NCI-H82 treated with DMSO at 0.1 percent for 48 hours (cell line): ENCODE measurements around the gene CORO2B.
"Not testable (repeated sequence)": the region's sequence is repeated elsewhere in the genome, so short reads cannot be mapped to it uniquely, and the experiment has no call there.

Experiments used
- DNase-seq: peaks from one replicate; lab custom pipeline; 2025; ENCODE audit not compliant: unreplicated experiment; lab: John Stamatoyannopoulos, UW

Gene CORO2B

GRCh38 chr15:68718468-68718867, 139.7 kb downstream of the CORO2B start:
- DNase-seq: no peak

DNA sequence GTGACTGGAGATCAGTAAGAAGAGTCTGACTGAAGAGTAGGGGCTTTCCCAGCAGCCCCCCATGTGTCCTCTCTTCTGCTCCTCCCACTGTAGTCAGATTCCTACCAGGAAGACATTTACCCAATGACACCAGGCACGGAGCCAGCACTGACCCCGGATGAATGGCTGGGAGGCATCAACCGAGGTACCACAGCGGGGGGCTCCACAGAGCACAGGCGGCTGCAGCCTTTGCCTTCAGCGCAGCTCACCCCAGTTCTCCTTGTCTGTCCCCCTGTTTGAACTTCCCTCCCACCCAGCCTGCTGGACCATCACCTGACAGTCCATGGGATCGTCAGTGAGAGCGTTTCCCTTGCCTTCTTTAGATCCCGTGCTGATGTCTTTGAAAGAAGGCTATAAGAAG, 140.3 kb downstream of the CORO2B start:
- no peak for DNase-seq

DNA sequence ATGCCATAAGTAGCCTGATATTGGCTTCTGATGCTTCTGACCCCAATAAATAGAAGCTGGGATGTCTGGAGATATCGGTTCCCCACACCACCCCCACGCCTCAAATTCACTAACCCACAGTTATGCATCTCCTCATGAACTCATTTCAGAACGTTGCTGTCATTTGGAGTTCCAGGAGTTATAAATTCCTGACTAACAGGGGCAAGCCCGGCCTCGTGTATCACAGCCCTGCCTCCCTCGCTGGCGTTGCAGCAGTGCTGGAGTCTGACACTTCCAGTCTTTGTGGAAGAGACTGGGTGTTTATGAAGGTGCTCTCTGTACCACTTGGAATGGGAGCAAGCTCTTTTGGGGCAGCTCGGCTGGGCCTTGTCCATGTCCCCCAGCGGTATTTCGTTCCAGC, 140.9 kb downstream of the CORO2B start:
- DNase-seq: no peak

DNA sequence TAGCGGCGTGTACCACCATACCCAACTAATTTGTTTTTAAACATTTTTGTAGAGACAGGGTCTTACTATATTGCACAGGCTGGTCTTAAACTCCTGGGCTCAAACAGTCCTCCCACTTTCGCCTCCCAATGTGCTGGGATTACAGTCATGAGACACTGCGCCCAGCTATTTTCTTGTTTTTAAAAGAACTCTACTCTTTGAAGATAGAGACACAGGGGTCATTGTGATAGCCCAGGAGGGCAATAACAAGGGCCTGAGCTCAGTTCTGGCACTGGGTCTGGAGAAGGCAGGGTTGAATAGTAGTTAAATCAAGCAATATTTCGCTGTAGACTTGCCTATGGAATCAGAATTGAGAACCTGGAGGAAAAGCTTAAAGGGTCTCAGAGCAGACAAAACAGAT, 143.1 kb downstream of the CORO2B start:
- DNase-seq: no peak

DNA sequence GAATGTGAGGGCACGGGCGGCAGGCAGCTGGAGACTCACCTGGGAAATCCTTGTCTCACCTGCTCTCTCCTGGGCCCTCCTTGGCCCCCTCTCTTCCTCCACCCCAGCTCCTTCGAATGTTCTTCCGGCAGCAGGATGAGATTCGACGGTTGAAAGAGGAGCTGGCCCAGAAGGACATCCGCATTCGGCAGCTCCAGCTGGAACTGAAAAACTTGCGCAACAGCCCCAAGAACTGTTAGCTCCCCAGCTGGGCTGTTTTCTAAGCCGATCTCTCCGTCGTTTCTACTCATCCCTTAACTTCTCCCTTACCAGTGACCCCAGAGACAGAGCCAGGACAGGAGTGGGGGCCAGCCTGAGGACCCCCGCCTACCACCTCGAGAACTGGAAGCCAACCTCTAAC, 146.9 kb downstream of the CORO2B start:
- no peak for DNase-seq

DNA sequence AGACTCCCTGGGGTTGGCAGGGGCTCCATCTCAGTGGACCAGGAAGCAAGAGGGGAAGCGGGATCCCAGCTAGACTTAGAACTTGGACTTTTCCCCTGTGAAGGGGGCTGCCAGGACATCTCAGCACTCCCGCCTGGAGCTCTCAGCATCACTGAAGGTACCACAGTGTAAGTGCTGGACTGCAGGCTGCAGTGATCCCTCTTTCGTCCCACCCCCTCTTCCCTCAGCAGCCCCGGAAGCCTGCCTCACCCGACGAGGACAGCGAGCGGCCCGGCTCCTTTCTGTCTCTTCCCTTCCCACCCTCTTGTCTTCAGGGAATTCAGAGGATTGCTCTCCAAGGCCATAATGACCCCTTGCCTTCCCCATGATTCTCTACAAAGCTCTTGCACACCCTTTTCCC, 147.5 kb downstream of the CORO2B start:
- no peak for DNase-seq

DNA sequence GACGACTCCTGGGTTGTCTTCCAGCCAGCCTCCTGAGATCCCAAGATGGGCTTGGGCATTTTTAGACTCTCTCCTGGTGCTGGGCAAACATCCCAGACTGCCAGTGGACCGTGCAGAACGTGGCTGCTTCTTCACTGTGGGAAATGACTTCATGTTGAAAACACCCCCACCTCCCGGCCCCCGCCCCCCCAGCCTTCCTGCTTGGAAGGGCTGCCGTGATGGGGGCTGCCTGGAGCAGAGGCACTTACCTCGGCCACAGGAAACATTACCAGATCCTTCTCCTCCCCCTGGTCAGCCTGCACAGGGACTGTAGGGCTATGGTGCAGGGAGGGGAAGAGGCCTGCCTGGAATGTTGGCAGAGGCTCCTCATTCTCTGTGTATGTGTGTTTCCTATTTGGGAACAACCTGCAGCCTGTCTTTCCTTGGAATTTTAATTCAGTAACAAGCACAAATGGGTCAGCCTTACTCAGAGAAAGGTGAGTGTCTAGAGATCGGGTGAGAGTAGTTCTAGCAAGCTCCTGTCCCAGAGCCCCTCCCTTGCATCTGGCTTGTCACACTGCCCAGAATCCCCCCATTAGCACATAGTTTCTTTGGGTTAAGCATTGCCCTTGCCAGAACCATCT, 151.1 kb downstream of the CORO2B start:
- DNase-seq: no peak

DNA sequence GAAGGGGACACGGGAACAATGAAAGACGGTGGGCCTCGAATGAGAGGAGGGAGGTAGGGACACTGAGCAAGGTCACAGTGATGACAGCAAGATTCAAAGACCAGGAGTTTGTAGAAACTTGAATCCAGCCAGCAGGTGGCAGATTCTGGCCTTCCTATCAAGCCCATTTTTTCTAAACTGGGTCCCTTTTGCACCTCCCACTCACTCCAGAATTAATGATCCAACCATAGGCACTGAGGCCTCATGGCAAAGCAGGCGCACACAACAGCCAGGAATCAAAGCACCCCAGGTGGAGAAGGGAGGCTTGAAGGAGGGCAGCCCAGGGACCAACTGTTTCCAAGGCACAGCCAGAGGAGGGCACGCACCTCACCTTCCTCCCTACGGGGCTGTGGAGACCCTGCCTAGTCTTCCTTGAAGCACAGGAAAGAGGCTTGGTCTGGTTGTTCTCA, 151.7 kb downstream of the CORO2B start:
- DNase-seq: no peak

DNA sequence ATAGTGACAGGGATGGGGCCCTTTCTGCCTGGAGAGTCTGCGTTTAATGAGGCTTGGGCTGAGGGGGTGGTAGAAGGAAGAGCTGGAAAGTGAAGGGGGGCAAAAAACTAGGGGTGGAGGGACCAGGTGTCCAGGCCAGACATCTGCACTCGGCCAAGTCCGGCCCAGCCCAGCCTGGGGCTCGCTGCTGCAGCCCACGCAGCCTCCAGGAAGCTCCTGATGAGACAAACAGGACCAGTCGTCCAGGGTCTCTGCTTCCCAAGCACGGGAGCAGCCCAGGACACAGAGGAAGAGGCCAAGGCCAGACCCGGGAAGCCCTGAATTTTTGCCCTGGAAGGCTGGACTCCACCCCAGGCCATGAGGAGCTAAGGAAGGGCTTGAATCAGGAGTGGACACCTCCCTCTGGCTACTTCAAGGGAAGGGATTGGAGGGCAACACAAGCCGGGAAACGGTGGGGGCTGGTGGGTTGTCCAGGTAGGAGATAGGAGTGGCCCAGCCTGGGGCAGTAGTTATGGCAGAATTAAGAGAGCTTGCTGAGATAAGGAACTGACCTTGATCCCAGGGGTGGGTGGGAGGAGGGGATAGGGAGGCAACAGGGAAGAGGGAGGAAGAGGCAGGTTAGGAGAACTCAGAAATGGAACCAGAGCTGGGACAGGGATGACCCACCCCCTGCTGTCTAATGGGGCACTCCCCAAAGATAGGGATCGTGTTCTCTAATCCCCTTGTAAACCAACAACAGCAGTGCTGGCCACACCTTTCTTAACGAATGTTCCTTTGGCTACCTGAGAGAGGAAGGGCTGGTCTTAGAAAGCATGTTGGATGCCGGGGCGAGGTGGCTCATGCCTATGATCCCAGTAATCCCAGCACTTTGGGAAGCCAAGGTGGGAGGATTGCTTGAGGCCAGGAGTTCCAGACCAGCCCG, 152.4 kb downstream of the CORO2B start:
- DNase-seq: no peak

GRCh38 chr15:68732451-68732850, 153.7 kb downstream of the CORO2B start:
- DNase-seq: no peak

DNA sequence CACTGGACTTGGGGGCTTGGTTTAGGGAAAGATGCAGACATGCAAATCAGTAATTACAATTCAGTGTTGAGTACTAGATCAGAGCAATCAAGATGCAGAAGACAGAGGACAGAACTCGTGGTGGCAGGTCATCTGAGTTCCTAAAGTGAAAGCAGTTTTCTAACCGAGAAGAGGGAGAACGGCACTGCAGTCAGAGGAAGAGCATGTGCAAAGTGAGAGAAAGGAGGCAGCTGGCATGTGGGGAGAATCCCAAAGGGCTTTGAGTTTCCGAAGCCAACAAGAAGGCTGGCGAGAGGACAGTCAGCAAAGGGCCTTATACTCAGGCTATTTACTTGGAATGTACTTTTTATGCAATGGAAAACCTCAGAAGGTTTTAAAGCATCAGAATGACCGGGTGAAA, 154.9 kb downstream of the CORO2B start:
- DNase-seq: no peak

GRCh38 chr15:68734352-68734751, 155.6 kb downstream of the CORO2B start:
- no peak for DNase-seq

DNA sequence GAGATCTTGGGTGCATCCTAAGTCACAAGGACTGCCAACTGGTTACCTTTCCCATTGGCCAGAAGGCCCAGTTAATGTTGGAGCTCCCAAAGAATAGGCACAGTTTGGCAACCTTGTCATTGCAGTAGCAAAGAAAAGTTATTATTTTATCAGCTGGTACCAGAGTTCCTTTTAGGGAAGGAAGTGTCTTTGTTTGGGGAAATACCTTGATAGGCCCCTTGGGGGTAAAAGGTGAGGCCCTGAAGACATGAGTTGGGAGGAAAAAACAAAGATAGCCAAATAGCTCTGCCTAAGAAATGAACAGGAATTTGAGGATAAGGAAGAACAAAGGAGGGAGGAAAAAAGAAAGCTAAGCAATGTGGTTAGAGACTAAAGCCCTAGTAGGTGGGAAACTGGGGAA, 156.1 kb downstream of the CORO2B start:
- no peak for DNase-seq

- no peak for DNase-seq
These were observed 156.8 kb downstream of the CORO2B start for GRCh38 chr15:68735610-68736009.

GRCh38 chr15:68739390-68740080, 160.7 kb downstream of the CORO2B start:
- DNase-seq: no peak

GRCh38 chr15:68743256-68743655, 164.5 kb downstream of the CORO2B start:
- no peak for DNase-seq

DNA sequence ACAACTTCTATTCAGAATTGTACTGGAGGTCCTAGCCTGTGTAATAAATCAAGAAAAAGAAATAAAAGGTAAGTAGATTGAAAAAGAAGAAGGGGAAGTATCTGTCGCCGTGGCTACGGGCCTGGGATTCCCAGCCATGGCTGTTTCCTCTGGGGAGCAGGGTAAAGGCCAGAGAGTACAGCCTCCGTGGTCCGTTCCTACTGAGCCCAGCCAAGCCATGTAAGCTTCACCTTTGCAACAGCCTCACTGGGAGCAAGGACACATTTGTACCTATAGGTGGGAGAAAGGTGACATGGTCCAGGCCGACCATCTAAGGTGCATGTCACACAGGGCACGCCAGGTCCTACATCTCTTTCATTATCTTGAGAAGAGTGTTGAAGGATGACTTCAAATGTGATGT, 170.6 kb downstream of the CORO2B start:
- no peak for DNase-seq

- no peak for DNase-seq
These were observed 171.0 kb downstream of the CORO2B start for GRCh38 chr15:68749793-68750192.

DNA sequence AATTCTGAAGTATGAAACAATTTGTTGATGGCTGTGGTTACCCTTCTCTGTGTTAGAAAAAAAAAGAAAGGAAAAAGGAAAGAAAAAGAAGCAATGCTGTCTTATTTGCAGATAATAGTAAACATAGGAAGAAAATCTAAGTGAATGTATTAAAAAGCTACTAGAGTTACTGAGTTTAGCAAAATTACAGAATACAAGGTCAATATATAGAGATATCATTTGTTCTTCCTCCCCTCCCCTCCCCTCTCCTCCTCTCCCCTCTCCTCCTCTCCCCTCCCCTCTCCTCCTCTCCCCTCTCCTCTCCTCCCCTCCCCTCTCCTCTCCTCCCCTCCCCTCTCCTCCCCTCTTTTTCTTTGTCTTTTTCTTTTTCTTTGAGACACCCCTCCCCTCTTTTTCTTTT, 172.8 kb downstream of the CORO2B start:
- no peak for DNase-seq

DNA sequence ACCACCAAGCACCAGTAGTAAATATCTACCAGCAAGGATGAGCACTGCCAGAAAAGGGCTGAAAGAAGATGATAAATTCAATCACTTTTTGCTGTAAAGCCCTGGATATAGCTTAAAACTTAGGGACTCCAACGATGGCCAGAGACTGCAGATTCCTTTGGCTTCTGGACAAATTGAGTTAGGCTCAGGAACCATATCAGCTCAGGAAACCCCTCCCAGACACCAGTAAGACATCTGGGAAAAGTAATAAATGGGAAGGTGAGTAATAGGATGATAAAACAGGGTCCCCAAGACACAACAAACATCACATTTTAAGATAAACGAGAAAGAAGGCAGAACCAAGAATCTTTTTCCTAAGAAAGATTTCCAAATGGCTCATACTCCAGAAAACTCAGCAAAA, 176.9 kb downstream of the CORO2B start:
- DNase-seq: no peak

GRCh38 chr15:68759982-68760579, 181.3 kb downstream of the CORO2B start:
- DNase-seq: not testable (repeated sequence)
